H1 (cell line): ENCODE results near the gene PTBP3. TPM values are rescaled to one million over a fixed set of nuclear protein-coding genes. Genes with fewer than 3 reads are reported as not detected.

Experiments
- CTCF ChIP-seq, 3 experiments: IDR thresholded peaks; 1 replicate in 2 of 3; 2 replicates in 1 of 3; pipeline versions ENCODE4 v1.5.1 to v1.6.1; 2011; ENCODE audit warnings: low read length in 3 of 3, mild to moderate bottlenecking in 3 of 3, inconsistent platforms in 2 of 3, low read depth in 1 of 3, moderate library complexity in 1 of 3; ENCODE audit not compliant: insufficient read depth in 1 of 3; ENCODE audit errors: control extremely low read depth in 1 of 3
- EGR1 ChIP-seq: IDR thresholded peaks from 2 replicates; pipeline ENCODE4 v1.6.1; 2011; ENCODE audit warnings: low read depth, low read length, borderline replicate concordance
- GTF2F1 ChIP-seq: IDR thresholded peaks from 2 replicates; pipeline ENCODE4 v1.6.1; 2012; ENCODE audit warnings: low read depth, low read length, improper control_type of control experiment, borderline replicate concordance
- RBBP5 ChIP-seq: IDR thresholded peaks from 2 replicates; pipeline ENCODE4 v1.7.1; 2012; ENCODE audit warnings: low read depth, mild to moderate bottlenecking, inconsistent platforms, low read length, moderate library complexity, borderline replicate concordance
- RNF2 ChIP-seq: fragments of 200-900, 300-1000 bp; sonication (generic); IDR thresholded peaks from 2 replicates; pipeline ENCODE4 v1.7.1; 2016; ENCODE audit warnings: borderline replicate concordance, low read depth, mild to moderate bottlenecking, antibody characterized with exemption, low read length; ENCODE audit not compliant: poor library complexity, severe bottlenecking; ENCODE audit errors: missing control alignments
- polyA plus RNA-seq, 7 experiments: library from polyadenylated mRNA; depleted of rRNA in 3 of 7; stranded (reverse) in 5 of 7; unstranded in 2 of 7; fragments of >200 nt in 5 of 7; fragments of 200-250 nt in 2 of 7; gene quantifications; 1 replicate in 5 of 7; 2 replicates in 1 of 7; 4 replicates in 1 of 7; pipeline versions ENCODE4 v1.2.1 to v1.2.3, GENCODE V29; 2011 to 2013; ENCODE audit warnings: missing spikeins in 2 of 7, mixed read lengths in 2 of 7
- total RNA-seq: library from RNA; stranded (reverse); fragmentation: NEBNext Ultra II Directional; extraction: Animal tissue kit (Norgen Biotek cat#: 25700); gene quantifications from 2 replicates; pipeline ENCODE4 v1.2.1, GENCODE V29; 2021

The PTBP3 gene
- total and polyA plus RNA-seq, 2 of the 8 experiments (the other 6 are each of a cell fraction or from before 2014, with no cell fraction given): 51.0 to 124 TPM

- TF ChIP-seq CTCF (IDR thresholded peaks at IDR 0.05; ENCODE audit: control extremely low read depth in 1 of 3, insufficient read depth in 1 of 3, low read depth in 1 of 3, low read length in 3 of 3): no peak
- no peak for TF ChIP-seq RNF2
- TF ChIP-seq EGR1: no peak
- no peak for TF ChIP-seq RBBP5
- no peak for TF ChIP-seq GTF2F1
These were observed 94.1 kb downstream of the PTBP3 start (continued) for GRCh38 chr9:112239284-112239683.
